ENCODE results near the gene TYROBP. TPM values are rescaled to one million over a fixed set of nuclear protein-coding genes. Genes with fewer than 3 reads are reported as not detected.

Gene TYROBP
- total RNA-seq, 1 experiment from 2014 or later: not detected

DNA sequence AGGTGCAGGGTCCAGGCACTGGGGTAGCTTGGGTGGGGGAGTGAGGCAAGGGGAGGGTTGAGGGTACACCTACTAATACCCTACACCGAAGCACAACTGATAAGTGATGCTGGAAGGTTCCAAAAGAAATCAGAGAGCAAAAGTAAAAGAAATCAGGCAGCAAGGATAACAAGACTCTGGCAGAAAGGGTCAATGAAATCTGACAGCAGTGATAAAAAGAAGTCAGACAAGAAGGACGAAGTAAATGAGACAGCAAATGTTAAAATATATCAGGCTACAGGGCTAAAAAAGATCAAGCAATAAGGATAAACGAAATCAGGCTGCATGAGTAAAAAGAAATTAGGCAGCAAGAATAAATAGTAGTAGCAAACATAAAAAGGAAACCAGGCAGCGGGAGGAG lies 32.7 kb upstream of the TYROBP start:
- Histone ChIP-seq H3K79me1 (ENCODE audit: insufficient read depth, low read depth, low read length, poor library complexity, severe bottlenecking) (no peaks in the 10 kb centered on the region), H2BK120ac (ENCODE audit: low read depth, low read length, poor library complexity, severe bottlenecking) (no peak overlapping the region), H3K56ac (ENCODE audit: insufficient read length, low read depth, low read length) (no peak overlapping the region), H3K4me1 (ENCODE audit: insufficient read depth, low read length) (peaks cover 7% of the 10 kb centered on the region; the same call in 1 of the 2 replicates), H3K23me2 (ENCODE audit: insufficient read length, low read depth, low read length, poor library complexity, severe bottlenecking) (peaks cover 21% of the 10 kb centered on the region), H4K5ac (ENCODE audit: insufficient read length, low read depth, low read length) (no peak overlapping the region), H4K20me1 (ENCODE audit: control insufficient read depth, insufficient read depth, insufficient read length) (no peaks in the 10 kb centered on the region), H3K18ac (ENCODE audit: insufficient read length, low read depth, low read length) (no peak overlapping the region), H3K4me2 (ENCODE audit: insufficient read depth, insufficient read length, low read length) (no peak overlapping the region), H3T11ph (ENCODE audit: low read length) (no peak overlapping the region), H2BK12ac (ENCODE audit: insufficient read length, low read depth, low read length) (no peak overlapping the region), H3K27ac (ENCODE audit: insufficient read length, low read depth, low read length) (no peak overlapping the region), H4K8ac (replicated peaks; ENCODE audit: insufficient read length, low read depth, low read length) (no peak overlapping the region), H3K4ac (ENCODE audit: low read depth, low read length) (no peak overlapping the region), H2BK5ac (ENCODE audit: insufficient read length, low read length) (no peak overlapping the region), H3K27me3 (ENCODE audit: insufficient read depth, low read length) (no peaks in the 10 kb centered on the region), H3K14ac (ENCODE audit: insufficient read depth, low read length) (no peak overlapping the region), H3K23ac (ENCODE audit: insufficient read length, low read depth, low read length) (no peak overlapping the region), H3K79me2 (ENCODE audit: insufficient read depth, low read length) (no peaks in the 10 kb centered on the region), H3K9ac (ENCODE audit: extremely low read depth, insufficient read length, low read length) (no peak overlapping the region), H2BK15ac (ENCODE audit: low read depth, low read length) (no peak overlapping the region), H2BK20ac (ENCODE audit: low read depth, low read length, poor library complexity, severe bottlenecking) (no peak overlapping the region), H2AK5ac (ENCODE audit: insufficient read length, low read length) (no peak overlapping the region), H4K91ac (ENCODE audit: insufficient read length, low read depth, low read length) (no peak overlapping the region), H2AFZ (ENCODE audit: low read length) (no peak overlapping the region), H3K9me3 (ENCODE audit: control insufficient read depth, low read depth, low read length) (no peaks in the 10 kb centered on the region)
- Mint-ChIP-seq H3K36me3 (ENCODE audit: insufficient read depth in 1 of 3, low read depth in 3 of 3) (peaks cover 13 to 44% (median 30%) of the 10 kb centered on the region in 3 experiments), H3K27ac (no peak overlapping the region), H3K4me3 (no peak overlapping the region), H3K27me3 (ENCODE audit: low read depth) (no peaks in the 10 kb centered on the region), H3K9me3 (no peaks in the 10 kb centered on the region), H3K4me1 (peaks cover 18 to 19% of the 10 kb centered on the region in 2 experiments)
- whole genome bisulfite sequencing (ENCODE audit: extremely low coverage, insufficient read length, low lambda C conversion rate): no CpG with 5 or more reads among the region's 4 CpGs
- DNase-seq: no peak
- TF ChIP-seq, protein P1, sequence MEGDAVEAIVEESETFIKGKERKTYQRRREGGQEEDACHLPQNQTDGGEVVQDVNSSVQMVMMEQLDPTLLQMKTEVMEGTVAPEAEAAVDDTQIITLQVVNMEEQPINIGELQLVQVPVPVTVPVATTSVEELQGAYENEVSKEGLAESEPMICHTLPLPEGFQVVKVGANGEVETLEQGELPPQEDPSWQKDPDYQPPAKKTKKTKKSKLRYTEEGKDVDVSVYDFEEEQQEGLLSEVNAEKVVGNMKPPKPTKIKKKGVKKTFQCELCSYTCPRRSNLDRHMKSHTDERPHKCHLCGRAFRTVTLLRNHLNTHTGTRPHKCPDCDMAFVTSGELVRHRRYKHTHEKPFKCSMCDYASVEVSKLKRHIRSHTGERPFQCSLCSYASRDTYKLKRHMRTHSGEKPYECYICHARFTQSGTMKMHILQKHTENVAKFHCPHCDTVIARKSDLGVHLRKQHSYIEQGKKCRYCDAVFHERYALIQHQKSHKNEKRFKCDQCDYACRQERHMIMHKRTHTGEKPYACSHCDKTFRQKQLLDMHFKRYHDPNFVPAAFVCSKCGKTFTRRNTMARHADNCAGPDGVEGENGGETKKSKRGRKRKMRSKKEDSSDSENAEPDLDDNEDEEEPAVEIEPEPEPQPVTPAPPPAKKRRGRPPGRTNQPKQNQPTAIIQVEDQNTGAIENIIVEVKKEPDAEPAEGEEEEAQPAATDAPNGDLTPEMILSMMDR (conservative IDR thresholded peaks at IDR 0.05): no peak
